SW 1271 (cell line): ENCODE results near the gene ABCA5.

Experiments
- DNase-seq, 2 experiments: peaks; one replicate each; lab custom pipeline; 2025; lab: John Stamatoyannopoulos, UW

The ABCA5 gene

DNA sequence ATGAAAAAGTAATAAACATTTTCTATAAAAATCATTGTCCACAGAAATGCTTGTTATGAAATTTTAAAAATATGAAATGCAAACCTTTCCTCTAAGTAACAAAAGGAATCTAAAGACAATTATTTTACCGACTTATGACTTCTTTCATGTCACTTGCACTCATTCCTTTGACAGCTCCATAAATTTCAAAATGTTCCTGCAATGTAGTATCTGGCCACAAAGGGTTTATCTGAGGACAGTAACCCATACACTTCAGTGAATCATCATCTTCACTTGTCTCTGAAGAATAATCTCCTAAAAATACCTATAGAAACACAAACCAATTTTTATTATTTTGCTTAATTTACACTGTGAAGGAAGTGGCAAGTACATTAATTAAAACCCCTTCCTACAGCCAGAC, 72.7 kb downstream of the ABCA5 start:
- no peak for DNase-seq

- DNase-seq, result no peak
These were observed 76.3 kb downstream of the ABCA5 start for GRCh38 chr17:69250641-69251040.

GRCh38 chr17:69246726-69247375, 80.1 kb downstream of the ABCA5 start:
- peak in 1 of 2 experiments; percentile 44 for DNase-seq

DNA sequence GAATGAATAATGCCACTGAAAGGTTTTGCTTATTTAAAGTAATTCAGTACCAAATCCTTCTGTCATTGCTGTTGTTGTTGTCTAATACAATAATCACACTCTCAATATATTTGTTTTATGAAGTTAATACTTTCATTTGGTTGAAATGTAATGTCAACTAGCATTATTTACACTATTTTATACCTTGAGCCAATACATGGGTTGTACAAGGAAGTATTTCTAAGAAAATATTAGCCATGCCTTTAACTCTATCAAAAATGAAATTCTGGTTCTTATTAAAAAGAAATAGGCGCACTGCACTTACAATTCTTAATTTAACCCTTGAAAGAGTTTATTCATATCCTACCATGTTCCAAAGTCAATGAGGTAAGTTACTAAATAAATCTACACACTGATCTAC, 80.7 kb downstream of the ABCA5 start:
- no peak for DNase-seq

- no peak for DNase-seq
These were observed 81.3 kb downstream of the ABCA5 start for GRCh38 chr17:69245617-69246016.

- no peak for DNase-seq
These were observed 87.0 kb downstream of the ABCA5 start for GRCh38 chr17:69239611-69240600.

DNA sequence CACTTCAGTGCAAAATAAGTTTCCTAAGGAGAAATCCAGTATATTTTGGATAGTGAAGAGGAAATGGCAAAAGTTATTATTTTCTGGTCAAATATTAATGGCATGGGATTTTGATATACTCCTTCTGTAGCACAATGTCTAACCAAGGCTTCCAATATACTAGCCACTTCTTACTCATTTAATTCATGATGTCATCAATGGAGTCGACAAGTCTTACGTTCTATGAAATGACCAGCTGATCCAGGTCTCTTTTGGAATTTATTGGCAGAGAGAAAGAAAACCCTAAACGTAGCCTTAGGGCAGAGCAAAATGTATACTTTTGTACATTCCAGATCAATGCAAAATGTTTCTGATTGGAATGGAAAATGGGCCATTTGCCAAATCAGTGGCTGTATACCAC, 90.0 kb downstream of the ABCA5 start:
- DNase-seq, result no peak

DNA sequence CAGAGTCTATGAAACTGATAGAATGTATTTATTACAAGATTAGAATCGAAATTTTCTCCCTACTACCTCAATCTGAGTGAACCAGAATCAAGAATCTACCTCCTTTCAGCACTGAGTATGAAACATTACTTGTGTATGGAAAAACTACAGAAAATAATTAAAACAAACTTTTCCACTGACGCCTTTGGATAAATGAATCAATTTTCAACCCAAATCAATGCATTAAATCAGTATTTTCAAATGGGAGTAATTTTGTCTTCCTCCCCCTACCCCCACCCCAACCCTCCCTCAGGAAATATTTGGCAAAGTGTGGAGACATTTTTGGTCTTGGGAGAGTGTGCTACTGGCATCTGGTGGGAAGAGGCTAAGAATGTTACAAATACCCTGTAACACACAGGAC, 90.5 kb downstream of the ABCA5 start:
- no peak for DNase-seq

- peak; percentile 11 to 81 for DNase-seq
These were observed 91.4 kb downstream of the ABCA5 start for GRCh38 chr17:69235338-69236058.

DNA sequence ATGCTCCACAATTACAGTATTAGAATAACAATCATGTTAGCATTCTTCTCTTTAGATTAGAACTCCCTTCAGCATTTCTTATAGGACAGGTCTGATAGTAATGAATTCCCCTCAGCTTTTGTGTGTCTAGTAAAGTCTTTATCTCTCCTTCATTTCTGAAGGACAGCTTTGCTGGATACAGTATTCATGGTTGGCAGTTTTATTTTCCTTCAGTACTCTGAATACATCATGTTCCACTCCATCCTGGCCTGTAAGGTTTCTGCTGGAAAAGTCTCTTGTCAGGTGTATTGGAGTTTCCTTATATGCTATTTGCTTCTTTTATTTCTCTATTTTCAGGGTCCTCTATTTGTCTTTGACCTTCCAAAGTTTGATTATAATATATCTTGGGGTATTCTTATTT, 94.3 kb downstream of the ABCA5 start:
- DNase-seq, result no peak

DNA sequence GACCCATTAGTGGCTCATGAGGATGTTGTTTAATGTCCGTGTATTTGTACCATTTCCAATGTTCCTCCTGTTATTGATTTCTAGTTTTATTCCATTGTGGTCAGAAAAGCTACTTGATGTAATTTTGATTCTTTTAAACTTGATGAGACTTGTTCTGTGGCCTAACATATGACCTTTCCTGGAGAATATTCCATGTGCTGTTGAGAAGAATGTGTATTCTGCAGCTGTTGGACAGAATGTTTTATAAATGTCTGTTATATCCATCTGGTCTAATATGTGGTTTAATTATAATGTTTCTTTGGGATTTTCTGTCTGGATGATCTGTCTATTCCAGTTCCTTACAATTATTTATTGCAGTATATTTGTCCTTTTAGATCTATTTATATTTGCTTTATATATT, 95.4 kb downstream of the ABCA5 start:
- DNase-seq, result no peak

GRCh38 chr17:69230939-69231338, 96.0 kb downstream of the ABCA5 start:
- DNase-seq, result no peak

DNA sequence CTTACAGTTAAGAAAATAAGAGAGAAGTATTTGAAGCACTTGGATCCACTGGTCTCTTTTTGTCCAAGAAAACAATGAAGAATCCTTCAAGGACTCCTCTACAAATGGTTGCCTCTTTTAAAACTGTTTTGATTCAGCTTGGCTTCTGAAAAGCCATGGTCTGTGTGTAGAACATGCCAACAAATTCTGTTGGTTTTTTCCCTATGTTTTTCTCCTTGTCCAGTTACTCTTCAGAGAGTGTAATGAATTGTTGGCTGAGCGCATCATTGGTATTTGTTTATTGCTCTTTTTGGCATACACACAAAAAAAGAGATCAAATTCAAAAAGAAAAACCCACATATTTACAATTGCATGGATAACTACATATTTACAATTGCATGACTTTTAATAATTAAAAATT, 98.4 kb downstream of the ABCA5 start, which contains the start of gene ABCA10:
ABCA10 (minus strand) TSS at position 249 of the 400 bp plus-strand sequence. CDS start 3,466 bp downstream, outside the sequence.
- DNase-seq, result no peak

GRCh38 chr17:69228018-69228417, 98.9 kb downstream of the ABCA5 start:
- DNase-seq, result no peak

DNA sequence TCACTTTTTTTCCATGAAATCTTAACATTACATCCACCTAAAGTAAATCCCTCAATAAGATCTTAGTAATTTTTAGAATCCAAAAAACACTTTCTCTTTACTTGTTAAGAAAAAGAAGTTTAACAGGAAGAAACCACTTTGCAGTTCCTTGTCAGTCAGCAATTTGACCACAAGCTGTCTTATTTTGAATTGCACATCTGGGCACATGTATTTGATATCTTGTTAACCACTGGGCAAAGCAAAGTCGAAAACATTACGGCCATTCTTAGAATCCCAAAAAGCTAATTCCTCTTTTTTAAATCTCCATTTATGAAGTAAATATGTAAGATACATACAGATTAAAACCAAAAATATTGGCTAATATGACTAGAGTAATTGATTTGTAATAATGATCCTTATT, 99.4 kb downstream of the ABCA5 start:
- no peak for DNase-seq

DNA sequence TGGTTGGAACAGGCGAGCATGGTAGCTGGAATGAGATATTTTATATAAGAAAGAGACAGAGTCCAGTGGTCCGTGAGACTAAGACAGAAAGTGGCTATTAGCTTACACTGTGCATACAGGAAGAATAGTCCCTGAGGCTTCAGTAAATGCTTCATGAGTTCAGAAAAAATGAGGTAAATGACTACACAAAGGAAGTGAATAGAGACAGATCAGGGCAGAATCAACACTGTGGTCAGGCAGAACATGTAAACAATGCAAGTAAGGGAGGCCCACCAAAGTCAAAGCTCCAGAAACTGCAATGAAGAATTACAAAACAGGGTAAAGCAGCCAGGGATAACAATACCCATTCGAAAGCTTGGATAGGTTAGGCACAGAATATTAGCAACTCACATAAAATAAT, 103.1 kb downstream of the ABCA5 start:
- DNase-seq, result no peak

DNA sequence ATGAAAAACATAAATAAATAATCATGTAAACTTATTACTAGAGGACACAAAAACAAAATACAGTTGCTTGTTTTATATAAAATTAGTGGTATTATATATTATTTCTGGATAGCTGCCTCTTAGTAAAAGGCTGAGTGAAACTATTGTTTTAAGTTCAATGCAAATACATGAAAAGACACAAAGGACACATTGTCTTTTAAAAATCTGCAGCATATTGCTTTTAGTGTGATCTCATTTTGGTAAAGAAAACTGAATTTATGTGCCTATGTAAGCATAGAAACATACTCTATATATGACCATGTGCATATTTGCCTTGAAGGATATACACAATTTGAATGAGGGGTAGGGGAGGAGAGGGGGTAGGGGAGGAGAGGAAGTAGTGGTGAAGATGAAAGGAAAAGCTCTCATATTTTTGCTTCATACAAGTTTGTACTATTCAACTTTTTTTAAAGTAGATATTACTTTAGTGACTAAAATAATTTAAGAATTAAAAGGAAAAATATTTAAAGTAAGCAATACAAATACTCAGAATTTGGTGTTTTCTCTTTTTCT, 104.2 kb downstream of the ABCA5 start:
- no peak for DNase-seq

DNA sequence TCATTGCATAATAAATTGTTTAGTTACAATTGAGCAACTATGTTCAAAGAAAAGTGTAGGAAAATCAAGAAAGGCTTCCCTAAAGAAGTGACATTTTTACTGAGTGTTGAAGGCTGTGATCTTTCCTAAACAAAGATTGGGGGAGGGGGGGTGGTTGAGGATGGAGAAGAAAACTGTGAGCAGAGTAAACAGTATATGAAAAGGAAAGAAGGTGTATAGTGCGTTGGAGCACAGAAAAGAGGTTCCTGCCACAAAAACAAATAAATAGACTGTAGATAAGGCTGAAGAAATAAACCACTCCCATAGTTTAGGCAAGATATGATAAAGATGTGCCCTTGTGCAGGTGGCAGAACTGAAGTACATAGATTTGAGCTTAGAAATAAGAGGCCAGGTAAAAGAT, 106.8 kb downstream of the ABCA5 start:
- no peak for DNase-seq

DNA sequence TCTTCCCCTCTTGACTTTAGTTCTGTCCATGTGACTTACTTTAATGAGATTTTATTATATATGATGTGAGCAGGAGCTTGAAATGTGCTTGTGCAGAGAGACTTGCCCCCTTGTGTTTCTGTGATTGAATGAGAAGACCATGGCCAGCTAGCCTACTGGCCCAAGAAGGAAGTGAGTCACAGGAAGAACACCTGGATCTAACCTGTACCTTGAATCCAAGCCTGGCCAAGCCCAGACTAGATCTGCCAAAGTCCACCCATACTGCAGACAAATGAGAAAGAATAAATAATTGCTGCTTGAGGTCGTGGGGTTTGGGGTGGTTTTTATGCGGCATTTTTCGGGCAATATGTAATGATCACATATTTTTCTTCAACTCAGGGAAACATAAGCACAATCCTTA, 107.9 kb downstream of the ABCA5 start:
- DNase-seq, result no peak

- no peak for DNase-seq
These were observed 113.7 kb downstream of the ABCA5 start for GRCh38 chr17:69213059-69213813.

GRCh38 chr17:69208640-69209039, 118.3 kb downstream of the ABCA5 start:
- no peak for DNase-seq
